Measurements from ENCODE around the gene EFCC1.

- TF ChIP-seq, protein P1, sequence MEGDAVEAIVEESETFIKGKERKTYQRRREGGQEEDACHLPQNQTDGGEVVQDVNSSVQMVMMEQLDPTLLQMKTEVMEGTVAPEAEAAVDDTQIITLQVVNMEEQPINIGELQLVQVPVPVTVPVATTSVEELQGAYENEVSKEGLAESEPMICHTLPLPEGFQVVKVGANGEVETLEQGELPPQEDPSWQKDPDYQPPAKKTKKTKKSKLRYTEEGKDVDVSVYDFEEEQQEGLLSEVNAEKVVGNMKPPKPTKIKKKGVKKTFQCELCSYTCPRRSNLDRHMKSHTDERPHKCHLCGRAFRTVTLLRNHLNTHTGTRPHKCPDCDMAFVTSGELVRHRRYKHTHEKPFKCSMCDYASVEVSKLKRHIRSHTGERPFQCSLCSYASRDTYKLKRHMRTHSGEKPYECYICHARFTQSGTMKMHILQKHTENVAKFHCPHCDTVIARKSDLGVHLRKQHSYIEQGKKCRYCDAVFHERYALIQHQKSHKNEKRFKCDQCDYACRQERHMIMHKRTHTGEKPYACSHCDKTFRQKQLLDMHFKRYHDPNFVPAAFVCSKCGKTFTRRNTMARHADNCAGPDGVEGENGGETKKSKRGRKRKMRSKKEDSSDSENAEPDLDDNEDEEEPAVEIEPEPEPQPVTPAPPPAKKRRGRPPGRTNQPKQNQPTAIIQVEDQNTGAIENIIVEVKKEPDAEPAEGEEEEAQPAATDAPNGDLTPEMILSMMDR (IDR thresholded peaks at IDR 0.05), result no peak
- TF ChIP-seq EP300 (IDR thresholded peaks at IDR 0.05; ENCODE audit: low read depth), result no peak
Observed at GRCh38 chr3:129027544-129027880, 26.4 kb downstream of the EFCC1 start.

All from transverse colon (tissue), 3 donors.